IMR-90 (cell line): ENCODE measurements around the gene PLOD3. TPM values are rescaled to one million over a fixed set of nuclear protein-coding genes. Genes with fewer than 3 reads are reported as not detected.

Source experiments
- ATAC-seq: fragments of 200-7000 bp; cut with Tn5 transposase; 2 replicates; pipeline ENCODE4 v1.9.1; 2020; ENCODE audit warnings: low read depth, mild to moderate bottlenecking, moderate library complexity
- BruUV-seq: library from RNA; stranded (reverse); fragments of 400-500 nt; replicated peaks from 2 replicates; lab custom pipeline; 2021; lab: Mats Ljungman, UMichigan
- CTCF ChIA-PET: fragments of 300-600 bp; formaldehyde crosslinking; extraction: SDS; loops from one replicate; lab custom pipeline; 2021; ENCODE audit warnings: antibody characterized with exemption; lab: Yijun Ruan, JAX
- POLR2A ChIA-PET: fragments of 300-600 bp; sonication (Branson Sonifier 250); formaldehyde crosslinking; loops from one replicate; lab custom pipeline; 2022; ENCODE audit warnings: antibody characterized with exemption; ENCODE audit not compliant: unreplicated experiment; lab: Charles Lee
- DNase-seq: peaks from one replicate; pipeline ENCODE4 v3.0.0; 2013
- H2AFZ ChIP-seq: replicated peaks from 2 replicates; pipeline ENCODE3; 2013; ENCODE audit warnings: low read length, mild to moderate bottlenecking; ENCODE audit not compliant: poor library complexity
- H2AK5ac ChIP-seq: 2 replicates; pipeline ENCODE4 v1.6.1; 2013; ENCODE audit warnings: low read depth, low read length, inconsistent platforms
- H2AK9ac ChIP-seq: replicated peaks from 2 replicates; pipeline ENCODE3; 2013; ENCODE audit warnings: mild to moderate bottlenecking, low read depth, low read length, moderate library complexity; ENCODE audit not compliant: poor library complexity
- H2BK120ac ChIP-seq: 2 replicates; pipeline ENCODE4 v1.6.1; 2013; ENCODE audit warnings: low read depth, low read length, inconsistent platforms
- H2BK15ac ChIP-seq: 3 replicates; pipeline ENCODE4 v1.6.1; 2013; ENCODE audit warnings: low read depth, low read length, inconsistent platforms
- H2BK20ac ChIP-seq: 2 replicates; pipeline ENCODE4 v1.6.1; 2013; ENCODE audit warnings: low read depth, mild to moderate bottlenecking, inconsistent platforms, low read length, moderate library complexity
- H2BK5ac ChIP-seq: 2 replicates; pipeline ENCODE4 v1.6.1; 2013; ENCODE audit warnings: mild to moderate bottlenecking, low read depth, low read length, inconsistent platforms; ENCODE audit not compliant: poor library complexity, severe bottlenecking
- H3K14ac ChIP-seq: replicated peaks from 2 replicates; pipeline ENCODE4 v1.6.1; 2013; ENCODE audit warnings: low read depth, low read length, inconsistent platforms
- H3K18ac ChIP-seq: 2 replicates; pipeline ENCODE4 v1.6.1; 2013; ENCODE audit warnings: low read depth, low read length, control low read depth
- H3K23ac ChIP-seq: 2 replicates; pipeline ENCODE4 v1.6.1; 2013; ENCODE audit warnings: low read depth, low read length, inconsistent platforms
- H3K27ac ChIP-seq: 2 replicates; pipeline ENCODE4 v1.5.1; 2013; ENCODE audit warnings: mild to moderate bottlenecking, control low read depth, low read length; ENCODE audit not compliant: insufficient read depth
- H3K27me3 ChIP-seq: 2 replicates; pipeline ENCODE4 v1.6.1; 2013; ENCODE audit warnings: low read length; ENCODE audit not compliant: control insufficient read depth, insufficient read depth
- H3K36me3 ChIP-seq: 2 replicates; pipeline ENCODE4 v1.6.1; 2013; ENCODE audit warnings: low read length, mixed read lengths; ENCODE audit not compliant: control insufficient read depth, insufficient read depth
- H3K4ac ChIP-seq: 2 replicates; pipeline ENCODE4 v1.6.1; 2013; ENCODE audit warnings: low read depth, low read length, inconsistent platforms
- H3K4me1 ChIP-seq: 2 replicates; pipeline ENCODE4 v1.6.1; 2013; ENCODE audit warnings: low read length, mixed read lengths; ENCODE audit not compliant: control insufficient read depth, insufficient read depth
- H3K4me2 ChIP-seq: 2 replicates; pipeline ENCODE4 v1.6.1; 2013; ENCODE audit warnings: low read depth, mild to moderate bottlenecking, control low read depth, low read length, moderate library complexity
- H3K4me3 ChIP-seq: 2 replicates; pipeline ENCODE4 v1.5.1; 2013; ENCODE audit warnings: low read depth, mild to moderate bottlenecking, control low read depth, low read length, moderate library complexity; ENCODE audit not compliant: insufficient read depth
- H3K56ac ChIP-seq: 2 replicates; pipeline ENCODE4 v1.6.1; 2013; ENCODE audit warnings: low read length, inconsistent platforms; ENCODE audit not compliant: insufficient read depth; ENCODE audit errors: extremely low read depth
- H3K79me1 ChIP-seq, 2 experiments: 2 replicates each; pipeline ENCODE4 v1.6.1; 2013; ENCODE audit warnings: low read length in 2 of 2, inconsistent platforms in 1 of 2, low read depth in 1 of 2
- H3K9ac ChIP-seq: 2 replicates; pipeline ENCODE4 v1.6.1; 2013; ENCODE audit warnings: low read depth, low read length, control low read depth
- H3K9me1 ChIP-seq: 2 replicates; pipeline ENCODE4 v1.6.1; 2013; ENCODE audit warnings: low read length, inconsistent platforms; ENCODE audit not compliant: insufficient read depth
- H3K9me3 ChIP-seq: 2 replicates; pipeline ENCODE4 v1.6.1; 2013; ENCODE audit warnings: low read length; ENCODE audit not compliant: control insufficient read depth, insufficient read depth
- H4K20me1 ChIP-seq: 2 replicates; pipeline ENCODE4 v1.6.1; 2013; ENCODE audit warnings: low read length, inconsistent platforms; ENCODE audit not compliant: insufficient read depth
- H4K5ac ChIP-seq: 2 replicates; pipeline ENCODE4 v1.6.1; 2013; ENCODE audit warnings: mild to moderate bottlenecking, low read depth, low read length, control low read depth
- H4K8ac ChIP-seq, 2 experiments: 2 replicates each; pipeline ENCODE4 v1.6.1; 2013; ENCODE audit warnings: low read depth in 2 of 2, low read length in 2 of 2, control low read depth in 1 of 2, inconsistent platforms in 1 of 2
- H4K91ac ChIP-seq: 2 replicates; pipeline ENCODE4 v1.6.1; 2013; ENCODE audit warnings: low read depth, low read length, inconsistent platforms; ENCODE audit not compliant: insufficient read depth
- BHLHE40 ChIP-seq: fragments of 150-350 bp; IDR thresholded peaks from 2 replicates; pipeline ENCODE4 v1.6.1; 2016; ENCODE audit warnings: mild to moderate bottlenecking, low read depth, low read length
- CEBPB ChIP-seq: IDR thresholded peaks from 2 replicates; pipeline ENCODE4 v1.6.1; 2012; ENCODE audit warnings: low read depth, low read length, improper control_type of control experiment
- CHD1 ChIP-seq: IDR thresholded peaks from 2 replicates; pipeline ENCODE4 v1.6.1; 2012; ENCODE audit warnings: low read depth, low read length, improper control_type of control experiment
- CTCF ChIP-seq: conservative IDR thresholded peaks from 2 replicates; pipeline ENCODE4 v1.5.1; 2012; ENCODE audit warnings: mild to moderate bottlenecking, low read depth, low read length, improper control_type of control experiment
- FOS ChIP-seq: fragments of 150-350 bp; IDR thresholded peaks from 2 replicates; pipeline ENCODE4 v1.6.1; 2016; ENCODE audit warnings: low read depth, low read length
- MAFK ChIP-seq: IDR thresholded peaks from 2 replicates; pipeline ENCODE4 v1.6.1; 2012; ENCODE audit warnings: low read depth, low read length, improper control_type of control experiment
- MAZ ChIP-seq: IDR thresholded peaks from 2 replicates; pipeline ENCODE4 v1.6.1; 2012; ENCODE audit warnings: low read depth, mild to moderate bottlenecking, low read length, improper control_type of control experiment, moderate library complexity, borderline replicate concordance
- MXI1 ChIP-seq: IDR thresholded peaks from 2 replicates; pipeline ENCODE4 v1.6.1; 2012; ENCODE audit warnings: low read depth, mild to moderate bottlenecking, low read length, moderate library complexity, borderline replicate concordance
- NFE2L2 ChIP-seq: fragments of 150-350 bp; IDR thresholded peaks from 2 replicates; pipeline ENCODE4 v1.6.1; 2016; ENCODE audit warnings: low read depth, mild to moderate bottlenecking, low read length
- POLR2A ChIP-seq: IDR thresholded peaks from 2 replicates; pipeline ENCODE4 v1.6.1; 2012; ENCODE audit warnings: mild to moderate bottlenecking, low read depth, low read length
- RAD21 ChIP-seq: IDR thresholded peaks from 2 replicates; pipeline ENCODE4 v1.6.1; 2012; ENCODE audit warnings: low read length, improper control_type of control experiment
- RCOR1 ChIP-seq: IDR thresholded peaks from 2 replicates; pipeline ENCODE4 v1.6.1; 2012; ENCODE audit warnings: mild to moderate bottlenecking, low read length, improper control_type of control experiment; ENCODE audit not compliant: insufficient replicate concordance
- RFX5 ChIP-seq: IDR thresholded peaks from 2 replicates; pipeline ENCODE4 v1.8.0; 2012; ENCODE audit warnings: low read depth, mild to moderate bottlenecking, low read length, moderate library complexity
- SMC3 ChIP-seq: fragments of 150-350 bp; IDR thresholded peaks from 2 replicates; pipeline ENCODE4 v1.6.1; 2016; ENCODE audit warnings: low read depth, mild to moderate bottlenecking, antibody characterized with exemption, low read length, moderate library complexity
- USF2 ChIP-seq: fragments of 150-350 bp; IDR thresholded peaks from 2 replicates; pipeline ENCODE4 v1.6.1; 2017; ENCODE audit warnings: mild to moderate bottlenecking, antibody characterized with exemption, low read length, low read depth
- WGBS, 2 experiments: methylation state at CpG; one replicate each; pipeline versions ENCODE4 v1.1.5 to v1.1.7; 2013; ENCODE audit warnings: missing lambda C conversion rate in 2 of 2; ENCODE audit not compliant: insufficient read length in 1 of 2; ENCODE audit errors: extremely low coverage in 2 of 2; 5-methylcytosine and 5-hydroxymethylcytosine counted together
- dilution Hi-C: fragments of 300-500 bp; cut with HindIII; formaldehyde crosslinking; loops from one replicate; pipeline ENCODE4 v1.14.3; 2018; ENCODE audit warnings: low sequenced_read_pairs; ENCODE audit not compliant: unreplicated experiment
- in situ Hi-C: fragments of 300-500 bp; cut with MboI; formaldehyde crosslinking; loops from 3 replicates; pipeline ENCODE4 v1.14.3; 2019; ENCODE audit warnings: low sequenced_read_pairs, inconsistent platforms, mixed read lengths
- intact Hi-C: fragments of 100-400 bp; cut with micrococcal nuclease; formaldehyde crosslinking; loops from 2 replicates; pipeline ENCODE4 v1.10.0; 2022
- polyA plus RNA-seq, 3 experiments: library from polyadenylated mRNA; depleted of rRNA; stranded (reverse); fragments of >200 nt; gene quantifications; 2 replicates each; pipeline ENCODE4 v1.2.3, GENCODE V29; 2012; ENCODE audit warnings: low replicate concordance in 1 of 3
- total RNA-seq: library from RNA; depleted of rRNA; stranded (reverse); fragments of >200 nt; gene quantifications from 2 replicates; pipeline ENCODE4 v1.2.3, GENCODE V29; 2012

The PLOD3 gene
- total and polyA plus RNA-seq, 2 of the 4 experiments (the other 2 are of a cell fraction) = 21.7 to 159 TPM

GRCh38 chr7:101200504-101200861, 16.9 kb downstream of the PLOD3 start:
- Histone ChIP-seq H2AK5ac (no peak overlapping the region), H2BK5ac (no peak overlapping the region), H2BK15ac (no peak overlapping the region), H3K18ac (no peak overlapping the region), H3K4ac (no peak overlapping the region), H3K23ac (no peak overlapping the region), H4K91ac (no peak overlapping the region), H3K4me1 (no peaks in the 10 kb centered on the region), H2BK20ac (no peak overlapping the region), H3K36me3 (no peaks in the 10 kb centered on the region), H3K9me3 (0 out of 2 replicates have a peak, but pooled peaks cover 2% of the 10 kb centered on the region), H3K4me3 (no peak overlapping the region), H3K56ac (no peak overlapping the region), H3K9me1 (no peaks in the 10 kb centered on the region), H3K4me2 (no peak overlapping the region), H2AK9ac (no peak overlapping the region), H2AFZ (no peak overlapping the region), H3K9ac (no peak overlapping the region), H4K5ac (no peak overlapping the region), H2BK120ac (no peak overlapping the region), H3K27ac (no peak overlapping the region), H3K14ac (no peak overlapping the region), H3K27me3 (peaks cover 44% of the 10 kb centered on the region), H4K8ac (no peak overlapping the region), H3K79me1 (no peaks in the 10 kb centered on the region), H4K20me1 (no peaks in the 10 kb centered on the region)
- no CpG with 5 or more reads among the region's 2 CpGs for WGBS, 2 experiments
- in situ Hi-C loops (no loop called here), intact Hi-C loops (no loop called here), dilution Hi-C loops (no loop called here)
- ChIA-PET CTCF (interaction anchor here (0.6 kb wide), 1 partner anchor 14 kb away, joined by 7 read pairs; no protein-coding TSS in a partner anchor), POLR2A (no interaction called here)
- ATAC-seq = no peak
- no peak for DNase-seq
- no TSS peak for BruUV-seq
- no peak for TF ChIP-seq MXI1
- no peak for TF ChIP-seq RAD21
- no peak for TF ChIP-seq SMC3
- TF ChIP-seq NFE2L2 = no peak
- TF ChIP-seq MAFK = no peak
- no peak for TF ChIP-seq MAZ
- no peak for TF ChIP-seq CEBPB
- no peak for TF ChIP-seq CHD1
- TF ChIP-seq RFX5 = no peak
- no peak for TF ChIP-seq USF2
- no peak for TF ChIP-seq BHLHE40
- no peak for TF ChIP-seq POLR2A
- TF ChIP-seq RCOR1 = no peak
- no peak for TF ChIP-seq FOS
- no peak for TF ChIP-seq CTCF
